ENCODE data around the gene VILL. TPM values are rescaled to one million over a fixed set of nuclear protein-coding genes. Genes with fewer than 3 reads are reported as not detected.

Gene VILL
- total RNA-seq, 1 experiment from 2014 or later: 1.2 TPM

DNA sequence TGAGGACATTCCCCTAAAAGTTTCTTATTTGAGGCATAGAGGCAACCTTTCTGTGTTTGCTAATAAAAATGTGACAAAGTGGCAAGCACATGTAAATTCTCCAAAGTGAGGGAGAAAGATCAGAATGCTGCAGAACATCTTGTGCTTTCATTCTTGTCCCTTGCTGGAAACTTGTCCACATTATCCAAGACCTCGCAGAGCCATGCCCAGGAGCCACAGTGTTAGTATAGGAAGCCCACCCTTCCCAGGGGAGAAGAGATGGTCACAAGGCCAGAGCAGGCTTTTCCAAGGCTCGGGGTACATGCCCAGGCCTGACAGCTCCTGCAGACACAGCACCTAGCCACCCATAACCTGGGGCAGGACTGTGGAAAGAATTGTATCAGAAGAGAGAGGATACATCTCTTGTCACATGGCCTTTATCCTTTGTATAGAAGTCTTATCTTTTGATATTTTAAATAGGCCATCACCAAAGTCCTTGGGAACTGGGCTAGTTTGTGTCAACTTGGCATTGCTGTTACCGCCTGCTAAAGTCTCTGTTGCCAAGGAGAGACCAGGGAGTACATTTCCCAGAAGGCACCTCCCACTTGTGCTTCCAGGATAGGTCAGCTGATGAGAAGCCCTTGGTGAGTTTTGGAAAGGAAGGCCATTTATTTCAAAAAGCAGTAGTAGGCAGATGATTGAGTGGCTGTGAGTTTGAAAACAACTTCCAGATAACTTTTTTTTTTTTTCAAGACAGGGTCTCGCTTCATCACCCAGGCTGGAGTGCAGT, 59.0 kb downstream of the VILL start:
- H3K4me1 ChIP-seq (ENCODE audit: control insufficient read depth in 1 of 2, insufficient read depth in 2 of 2, low read length in 2 of 2): no peaks in the 10 kb centered on the region
- no peak overlapping the region for H3K4me2 ChIP-seq (ENCODE audit: low read length)
- ChIA-PET CTCF (no interaction called here), POLR2A (no interaction called here), RAD21 (ENCODE audit: low non-redundant PET in 1 of 2, low total read pairs in 2 of 2, uncharacterized antibody in 2 of 2, unreplicated experiment in 2 of 2) (no interaction called here)
- H3K9me2 ChIP-seq (ENCODE audit: insufficient read depth): no peaks in the 10 kb centered on the region
- no peaks in the 10 kb centered on the region for H3K27me3 ChIP-seq (ENCODE audit: insufficient read depth, low read length)
- H3K4me3 ChIP-seq (replicated peaks in 1 of 2; ENCODE audit: low read depth in 1 of 2, low read length in 2 of 2): no peak overlapping the region
- BruUV-seq (replicated peaks): no TSS peak
- H3K36me3 ChIP-seq (ENCODE audit: control insufficient read depth in 1 of 2, insufficient read depth in 2 of 2, low read length in 2 of 2): no peaks in the 10 kb centered on the region
- H4K20me1 ChIP-seq (ENCODE audit: insufficient read depth): no peaks in the 10 kb centered on the region
- TF ChIP-seq, protein P1, sequence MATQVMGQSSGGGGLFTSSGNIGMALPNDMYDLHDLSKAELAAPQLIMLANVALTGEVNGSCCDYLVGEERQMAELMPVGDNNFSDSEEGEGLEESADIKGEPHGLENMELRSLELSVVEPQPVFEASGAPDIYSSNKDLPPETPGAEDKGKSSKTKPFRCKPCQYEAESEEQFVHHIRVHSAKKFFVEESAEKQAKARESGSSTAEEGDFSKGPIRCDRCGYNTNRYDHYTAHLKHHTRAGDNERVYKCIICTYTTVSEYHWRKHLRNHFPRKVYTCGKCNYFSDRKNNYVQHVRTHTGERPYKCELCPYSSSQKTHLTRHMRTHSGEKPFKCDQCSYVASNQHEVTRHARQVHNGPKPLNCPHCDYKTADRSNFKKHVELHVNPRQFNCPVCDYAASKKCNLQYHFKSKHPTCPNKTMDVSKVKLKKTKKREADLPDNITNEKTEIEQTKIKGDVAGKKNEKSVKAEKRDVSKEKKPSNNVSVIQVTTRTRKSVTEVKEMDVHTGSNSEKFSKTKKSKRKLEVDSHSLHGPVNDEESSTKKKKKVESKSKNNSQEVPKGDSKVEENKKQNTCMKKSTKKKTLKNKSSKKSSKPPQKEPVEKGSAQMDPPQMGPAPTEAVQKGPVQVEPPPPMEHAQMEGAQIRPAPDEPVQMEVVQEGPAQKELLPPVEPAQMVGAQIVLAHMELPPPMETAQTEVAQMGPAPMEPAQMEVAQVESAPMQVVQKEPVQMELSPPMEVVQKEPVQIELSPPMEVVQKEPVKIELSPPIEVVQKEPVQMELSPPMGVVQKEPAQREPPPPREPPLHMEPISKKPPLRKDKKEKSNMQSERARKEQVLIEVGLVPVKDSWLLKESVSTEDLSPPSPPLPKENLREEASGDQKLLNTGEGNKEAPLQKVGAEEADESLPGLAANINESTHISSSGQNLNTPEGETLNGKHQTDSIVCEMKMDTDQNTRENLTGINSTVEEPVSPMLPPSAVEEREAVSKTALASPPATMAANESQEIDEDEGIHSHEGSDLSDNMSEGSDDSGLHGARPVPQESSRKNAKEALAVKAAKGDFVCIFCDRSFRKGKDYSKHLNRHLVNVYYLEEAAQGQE (IDR thresholded peaks at IDR 0.05; ENCODE audit: low read depth): no peak
- TF ChIP-seq TCF7L2 (IDR thresholded peaks at IDR 0.05; ENCODE audit: borderline replicate concordance, extremely low read depth, insufficient read depth, insufficient read length): no peak
- no peak for TF ChIP-seq EZH2phosphoT487 (IDR thresholded peaks at IDR 0.05; ENCODE audit: borderline replicate concordance)
- no peak for TF ChIP-seq JUND (IDR thresholded peaks at IDR 0.05)
- no peak for TF ChIP-seq SIN3A (IDR thresholded peaks at IDR 0.05; ENCODE audit: low read depth)
- no peak for TF ChIP-seq POLR2A (IDR thresholded peaks at IDR 0.05; ENCODE audit: borderline replicate concordance, extremely low read depth, insufficient read depth, insufficient read length)
- TF ChIP-seq POLR2AphosphoS5 (IDR thresholded peaks at IDR 0.05; ENCODE audit: low read depth, low read length): no peak
- TF ChIP-seq, protein P2, sequence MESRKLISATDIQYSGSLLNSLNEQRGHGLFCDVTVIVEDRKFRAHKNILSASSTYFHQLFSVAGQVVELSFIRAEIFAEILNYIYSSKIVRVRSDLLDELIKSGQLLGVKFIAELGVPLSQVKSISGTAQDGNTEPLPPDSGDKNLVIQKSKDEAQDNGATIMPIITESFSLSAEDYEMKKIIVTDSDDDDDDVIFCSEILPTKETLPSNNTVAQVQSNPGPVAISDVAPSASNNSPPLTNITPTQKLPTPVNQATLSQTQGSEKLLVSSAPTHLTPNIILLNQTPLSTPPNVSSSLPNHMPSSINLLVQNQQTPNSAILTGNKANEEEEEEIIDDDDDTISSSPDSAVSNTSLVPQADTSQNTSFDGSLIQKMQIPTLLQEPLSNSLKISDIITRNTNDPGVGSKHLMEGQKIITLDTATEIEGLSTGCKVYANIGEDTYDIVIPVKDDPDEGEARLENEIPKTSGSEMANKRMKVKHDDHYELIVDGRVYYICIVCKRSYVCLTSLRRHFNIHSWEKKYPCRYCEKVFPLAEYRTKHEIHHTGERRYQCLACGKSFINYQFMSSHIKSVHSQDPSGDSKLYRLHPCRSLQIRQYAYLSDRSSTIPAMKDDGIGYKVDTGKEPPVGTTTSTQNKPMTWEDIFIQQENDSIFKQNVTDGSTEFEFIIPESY (IDR thresholded peaks at IDR 0.05; ENCODE audit: extremely low read depth, insufficient replicate concordance, low read length): no peak
- TF ChIP-seq YY1 (IDR thresholded peaks at IDR 0.05; ENCODE audit: extremely low read depth, insufficient replicate concordance, low read depth, low read length): no peak
- TF ChIP-seq ZNF274 (IDR thresholded peaks at IDR 0.05; ENCODE audit: low read depth, low read length): no peak
- TF ChIP-seq EZH2 (IDR thresholded peaks at IDR 0.05): no peak
- no peak for TF ChIP-seq FOSL1 (IDR thresholded peaks at IDR 0.05; ENCODE audit: low read depth)
- no peak for TF ChIP-seq CBX3 (IDR thresholded peaks at IDR 0.05; ENCODE audit: low read depth)
- intact Hi-C loops (cut with micrococcal nuclease): no loop called here
- H3K9ac ChIP-seq (ENCODE audit: low read length): no peak overlapping the region
- H2AFZ ChIP-seq (ENCODE audit: low read depth, low read length, poor library complexity, severe bottlenecking): no peak overlapping the region
- no peaks in the 10 kb centered on the region for H3K9me3 ChIP-seq (ENCODE audit: control insufficient read depth in 1 of 2, insufficient read depth in 1 of 2, low read depth in 1 of 2, low read length in 2 of 2)
- no peak overlapping the region for H3K27ac ChIP-seq (ENCODE audit: low read depth, low read length)
- ATAC-seq (no peak), DNase-seq (ENCODE audit: low read depth, low spot score) (no peak)
- H3K79me2 ChIP-seq (ENCODE audit: insufficient read depth, low read length): no peaks in the 10 kb centered on the region
